DOHH2 (cell line): ENCODE data around the gene TCTN1.
A peak's percentile ranks its signal among the peaks of the same experiment; 100 is the strongest.
"Not testable (repeated sequence)": the region's sequence is repeated elsewhere in the genome, so short reads cannot be mapped to it uniquely, and the experiment has no call there.

ENCODE experiments used
- H3F3A ChIP-seq: fragments of 200-600 bp; sonication (generic), shearing (Covaris generic); 2 replicates; pipeline ENCODE4 v1.6.0; 2016; ENCODE audit warnings: antibody characterized with exemption, mild to moderate bottlenecking; ENCODE audit not compliant: control insufficient read depth, insufficient read depth
- H3K27ac ChIP-seq: fragments of 200-600 bp; sonication (generic); 2 replicates; pipeline ENCODE4 v1.5.1; 2014; ENCODE audit warnings: low read depth, mild to moderate bottlenecking, low read length, moderate library complexity
- H3K27me3 ChIP-seq: fragments of 200-600 bp; sonication (generic); 2 replicates; pipeline ENCODE4 v1.6.1; 2014; ENCODE audit warnings: mild to moderate bottlenecking, low read length, mixed read lengths; ENCODE audit not compliant: control insufficient read depth
- H3K36me3 ChIP-seq: fragments of 200-600 bp; sonication (generic); 2 replicates; pipeline ENCODE4 v1.6.1; 2014; ENCODE audit warnings: mild to moderate bottlenecking, low read length, moderate library complexity, mixed read lengths; ENCODE audit not compliant: control insufficient read depth
- H3K4me1 ChIP-seq: fragments of 200-600 bp; sonication (generic); 2 replicates; pipeline ENCODE4 v1.6.1; 2014; ENCODE audit warnings: mild to moderate bottlenecking, low read length, mixed read lengths; ENCODE audit not compliant: control insufficient read depth
- H3K4me2 ChIP-seq: fragments of 200-600 bp; sonication (generic); 2 replicates; pipeline ENCODE4 v1.6.0; 2014; ENCODE audit warnings: mild to moderate bottlenecking, low read length, moderate library complexity
- H3K4me3 ChIP-seq: fragments of 200-600 bp; sonication (generic); 2 replicates; pipeline ENCODE4 v1.5.1; 2014; ENCODE audit warnings: mild to moderate bottlenecking, low read length, mixed read lengths
- H3K79me2 ChIP-seq: fragments of 200-600 bp; sonication (generic); 2 replicates; pipeline ENCODE4 v1.6.1; 2014; ENCODE audit warnings: mild to moderate bottlenecking, low read length, mixed read lengths; ENCODE audit not compliant: control insufficient read depth
- H3K9me2 ChIP-seq: fragments of 200-600 bp; sonication (generic); replicated peaks from 2 replicates; pipeline ENCODE4 v1.6.1; 2014; ENCODE audit warnings: mild to moderate bottlenecking, low read length, mixed read lengths; ENCODE audit not compliant: control insufficient read depth
- H3K9me3 ChIP-seq: fragments of 200-600 bp; sonication (generic); 2 replicates; pipeline ENCODE4 v1.6.1; 2014; ENCODE audit warnings: antibody characterized with exemption, low read length, mixed read lengths; ENCODE audit not compliant: control insufficient read depth, insufficient read depth
- H4K20me1 ChIP-seq: fragments of 200-600 bp; sonication (generic); 2 replicates; pipeline ENCODE4 v1.6.0; 2014; ENCODE audit warnings: low read depth, mild to moderate bottlenecking, antibody characterized with exemption, low read length, moderate library complexity; ENCODE audit not compliant: control insufficient read depth, insufficient read depth
- CTCF ChIP-seq: fragments of 200-600 bp; sonication (generic); IDR thresholded peaks from one replicate; pipeline ENCODE4 v1.5.1; 2014; ENCODE audit warnings: antibody characterized with exemption, mild to moderate bottlenecking, low read depth, low read length; ENCODE audit not compliant: poor library complexity, severe bottlenecking
- EZH2phosphoT487 ChIP-seq: fragments of 200-600 bp; sonication (generic); IDR thresholded peaks from 2 replicates; pipeline ENCODE4 v1.6.1; 2017; ENCODE audit warnings: borderline replicate concordance, mild to moderate bottlenecking, antibody characterized with exemption, low read length, moderate library complexity, mixed read lengths

The TCTN1 gene

GRCh38 chr12:110585231-110585799, 28.6 kb upstream of the TCTN1 start:
- H3K9me3 ChIP-seq = no peaks in the 10 kb centered on the region
- no peak overlapping the region for H3K27ac ChIP-seq
- H3K4me1 ChIP-seq = peaks cover 48% of the 10 kb centered on the region
- H3K9me2 ChIP-seq = no peaks in the 10 kb centered on the region
- H3K27me3 ChIP-seq = no peaks in the 10 kb centered on the region
- H3K36me3 ChIP-seq = peaks cover 22% of the 10 kb centered on the region
- H3F3A ChIP-seq = no peaks in the 10 kb centered on the region
- peak overlapping the region; percentile 24 for H3K4me3 ChIP-seq
- peaks cover 35% of the 10 kb centered on the region for H3K79me2 ChIP-seq
- no peak for TF ChIP-seq CTCF
- no peak for TF ChIP-seq EZH2phosphoT487
- peak overlapping the region; percentile 55 for H3K4me2 ChIP-seq
- peaks cover 11% of the 10 kb centered on the region for H4K20me1 ChIP-seq

DNA sequence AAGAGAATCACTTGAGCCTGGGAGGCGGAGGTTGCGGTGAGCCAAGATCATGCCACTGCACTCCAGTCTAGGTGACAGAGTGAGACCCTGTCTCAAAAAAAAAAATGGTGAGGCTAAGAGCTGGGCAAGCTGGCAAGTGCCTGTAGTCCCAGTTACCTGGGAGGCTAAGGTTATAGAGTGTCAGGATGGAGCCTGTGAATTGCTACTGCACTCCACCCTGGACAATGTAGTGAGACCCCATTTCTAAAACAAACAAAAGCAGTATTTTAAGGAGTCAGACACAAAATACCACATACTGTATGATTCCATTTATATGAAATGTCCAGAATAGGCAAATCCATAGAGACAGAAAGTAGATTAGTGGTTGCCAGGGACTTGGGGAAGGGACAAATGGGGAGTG, 26.8 kb upstream of the TCTN1 start:
- H3K4me2 ChIP-seq, H3K9me3 ChIP-seq, H4K20me1 ChIP-seq, H3K4me3 ChIP-seq, H3K27me3 ChIP-seq, H3K9me2 ChIP-seq, H3K36me3 ChIP-seq, H3K27ac ChIP-seq: not testable (repeated sequence)
- Histone ChIP-seq H3K4me1 (peaks cover 51% of the 10 kb centered on the region), H3F3A (peaks cover 12% of the 10 kb centered on the region), H3K79me2 (peaks cover 17% of the 10 kb centered on the region)

GRCh38 chr12:110590059-110590458, 23.9 kb upstream of the TCTN1 start:
- peaks cover 12% of the 10 kb centered on the region for H3F3A ChIP-seq
- no peak overlapping the region for H3K27ac ChIP-seq
- no peak overlapping the region for H3K4me3 ChIP-seq
- peak overlapping the region; percentile 46 for H3K4me2 ChIP-seq
- H3K9me3 ChIP-seq = no peaks in the 10 kb centered on the region
- H3K4me1 ChIP-seq = peaks cover 34% of the 10 kb centered on the region
- no peaks in the 10 kb centered on the region for H3K36me3 ChIP-seq
- H3K27me3 ChIP-seq = no peaks in the 10 kb centered on the region
- no peak for TF ChIP-seq EZH2phosphoT487
- TF ChIP-seq CTCF = no peak
- no peaks in the 10 kb centered on the region for H3K9me2 ChIP-seq
- H3K79me2 ChIP-seq = no peaks in the 10 kb centered on the region
- H4K20me1 ChIP-seq = no peaks in the 10 kb centered on the region

- no peaks in the 10 kb centered on the region for H3K79me2 ChIP-seq
- peaks cover 25% of the 10 kb centered on the region for H3K4me1 ChIP-seq
- no peaks in the 10 kb centered on the region for H3K27me3 ChIP-seq
- H3K9me3 ChIP-seq = no peaks in the 10 kb centered on the region
- peaks cover 12% of the 10 kb centered on the region for H3F3A ChIP-seq
- H3K36me3 ChIP-seq = no peaks in the 10 kb centered on the region
- TF ChIP-seq CTCF (no peak), EZH2phosphoT487 (no peak)
- no peaks in the 10 kb centered on the region for H4K20me1 ChIP-seq
- no peaks in the 10 kb centered on the region for H3K9me2 ChIP-seq
- 0 out of 2 replicates have a peak overlapping the region, but pooled peaks have one; percentile 14 for H3K4me3 ChIP-seq
- H3K4me2 ChIP-seq = peak overlapping the region; percentile 46
- no peak overlapping the region for H3K27ac ChIP-seq
Measured at GRCh38 chr12:110590806-110591326, 23.1 kb upstream of the TCTN1 start.
